ENCODE data around the gene HEMGN. TPM values are rescaled to one million over a fixed set of nuclear protein-coding genes. Genes with fewer than 3 reads are reported as not detected.

The HEMGN gene
- polyA plus RNA-seq, 1 donor: 4.2 TPM

DNA sequence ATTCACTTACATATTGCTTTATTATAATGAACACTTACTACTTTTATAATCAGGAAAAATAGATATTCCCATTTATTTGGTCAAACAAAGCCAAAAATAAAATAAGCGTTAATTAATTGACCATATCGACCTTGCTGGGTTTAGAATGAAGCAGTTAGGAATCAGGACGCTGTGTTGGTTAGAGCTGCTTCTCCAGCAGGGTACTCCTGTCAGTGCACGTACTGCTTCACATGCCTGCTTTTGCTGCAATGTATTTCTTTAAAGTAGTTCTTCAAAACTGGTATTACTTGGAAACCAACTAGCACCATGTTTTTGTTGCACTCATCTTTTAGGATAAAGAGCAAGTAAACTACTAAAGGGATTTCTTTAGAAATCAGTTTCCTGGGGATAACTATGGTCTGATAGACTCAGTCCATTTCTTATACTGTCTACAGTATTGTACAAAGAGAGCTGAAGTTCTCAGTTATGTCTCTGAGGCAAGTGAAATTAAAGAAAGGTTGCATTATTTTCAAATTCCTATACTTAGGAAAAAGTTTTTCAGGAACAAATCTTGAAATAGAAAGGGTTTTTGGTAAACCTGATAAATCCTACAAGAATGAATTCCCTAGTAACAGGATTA lies 8.9 kb downstream of the HEMGN start:
- DNase-seq: no peak

DNA sequence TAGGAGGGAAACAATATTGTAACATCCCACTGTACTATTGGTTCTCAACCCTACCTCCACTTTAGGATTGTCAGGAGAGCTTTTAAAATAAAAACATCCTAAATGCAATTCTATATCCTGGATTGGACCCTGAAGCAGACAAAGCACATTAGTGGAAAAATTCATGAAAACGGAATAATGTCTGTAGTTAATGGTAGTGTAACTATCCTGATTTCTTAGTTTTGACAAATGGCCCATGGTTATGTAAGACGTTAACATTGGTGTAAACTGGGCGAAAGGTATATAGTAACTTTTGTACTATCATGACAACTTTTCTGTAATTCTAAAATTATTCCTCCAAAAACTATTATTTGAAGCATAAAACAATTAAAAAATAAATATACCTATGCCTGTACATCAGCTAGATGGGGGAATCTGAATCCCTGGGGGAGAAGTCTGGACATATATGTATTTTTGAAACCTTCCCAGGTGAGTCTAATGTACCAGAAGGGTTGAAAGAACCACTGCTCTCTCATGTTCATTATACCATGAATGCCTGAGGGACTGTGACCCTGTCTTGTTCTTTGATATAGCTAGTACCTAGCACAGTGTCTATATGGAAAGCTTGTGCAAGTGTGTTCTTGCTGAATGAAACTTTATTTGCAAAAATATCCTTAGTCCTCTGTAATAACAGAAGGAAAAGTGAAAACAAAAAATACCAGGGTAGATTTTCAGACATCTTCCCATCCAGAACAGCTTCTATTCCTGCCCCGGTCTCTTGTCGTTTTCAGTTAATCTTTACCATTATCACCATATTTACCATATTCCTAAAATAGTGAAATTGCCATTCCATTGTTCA lies 12.3 kb downstream of the HEMGN start:
- no peak for DNase-seq

GRCh38 chr9:97924386-97924785 lies 13.6 kb downstream of the HEMGN start:
- DNase-seq: no peak

- DNase-seq: peak; percentile 79
These were observed 14.4 kb downstream of the HEMGN start for GRCh38 chr9:97923529-97924108.

GRCh38 chr9:97921959-97922724 lies 15.8 kb downstream of the HEMGN start, which contains the start of gene TRMO:
TSS of gene TRMO (minus strand) at chr9:97922500. CDS start at chr9:97922493, 7 bp downstream.
- peak; percentile 99 for DNase-seq

- DNase-seq: no peak
These were observed 18.7 kb downstream of the HEMGN start for GRCh38 chr9:97919217-97919813.

DNA sequence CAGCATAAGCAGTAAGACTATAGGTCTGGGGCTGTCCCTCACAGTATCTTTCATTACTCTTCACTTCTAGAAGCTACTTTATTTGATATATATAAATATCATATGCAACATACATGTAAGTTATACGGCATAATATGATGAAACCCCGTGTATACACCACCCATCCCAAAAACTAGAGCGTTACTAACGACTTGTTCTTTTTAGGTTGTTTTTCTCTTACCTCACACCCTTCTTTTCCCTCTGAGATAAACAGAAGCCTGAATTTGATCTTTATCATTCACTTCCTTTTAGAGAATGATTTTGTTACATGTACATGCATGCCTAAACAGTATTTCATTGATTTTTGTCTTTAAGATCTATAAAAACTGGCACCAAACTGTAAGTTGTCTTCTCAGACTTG lies 19.4 kb downstream of the HEMGN start:
- DNase-seq: no peak

GRCh38 chr9:97911970-97912369 lies 26.0 kb downstream of the HEMGN start:
- DNase-seq: no peak

- no peak for DNase-seq
These were observed 26.4 kb downstream of the HEMGN start for GRCh38 chr9:97911528-97911927.

GRCh38 chr9:97910357-97910756 lies 27.6 kb downstream of the HEMGN start:
- DNase-seq: no peak

DNA sequence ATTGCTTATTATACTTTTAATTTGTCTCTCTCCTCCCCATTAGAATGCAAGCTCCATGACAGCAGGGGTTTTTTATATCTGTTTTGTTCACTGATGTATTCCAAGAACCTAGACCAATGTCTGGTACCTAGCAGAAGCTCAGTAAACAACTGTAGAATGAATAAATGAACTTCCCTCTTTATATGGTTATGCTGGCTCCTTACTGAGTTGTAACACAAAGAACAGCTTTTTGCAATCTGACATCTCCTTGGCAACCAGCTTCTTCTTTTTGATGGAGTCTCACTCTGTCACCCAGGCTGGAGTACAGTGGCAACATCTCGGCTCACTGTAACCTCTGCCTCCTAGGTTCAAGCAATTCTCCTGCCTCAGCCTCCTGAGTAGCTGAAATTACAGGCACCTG lies 29.3 kb downstream of the HEMGN start:
- DNase-seq: no peak

DNA sequence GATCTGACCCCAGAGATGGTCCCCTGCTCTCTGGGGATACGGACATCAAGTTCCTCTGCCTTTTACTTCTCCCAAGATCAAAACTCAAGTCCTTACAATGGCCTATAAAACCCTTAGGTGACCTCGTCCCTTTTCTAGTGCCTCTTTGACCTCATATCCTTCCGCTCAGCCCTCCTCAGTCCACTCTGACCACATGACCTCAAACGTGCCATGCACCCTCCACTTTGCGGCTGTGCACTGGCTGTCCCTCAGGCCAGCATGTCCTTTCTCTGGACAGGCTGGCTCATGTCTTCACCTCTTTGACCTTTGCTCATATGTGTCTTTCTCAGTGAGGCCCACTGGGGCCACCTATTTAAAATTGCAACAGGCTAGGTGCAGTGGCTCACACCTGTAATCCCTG lies 30.3 kb downstream of the HEMGN start:
- no peak for DNase-seq

- no peak for DNase-seq
These were observed 30.9 kb downstream of the HEMGN start for GRCh38 chr9:97907046-97907445.

DNA sequence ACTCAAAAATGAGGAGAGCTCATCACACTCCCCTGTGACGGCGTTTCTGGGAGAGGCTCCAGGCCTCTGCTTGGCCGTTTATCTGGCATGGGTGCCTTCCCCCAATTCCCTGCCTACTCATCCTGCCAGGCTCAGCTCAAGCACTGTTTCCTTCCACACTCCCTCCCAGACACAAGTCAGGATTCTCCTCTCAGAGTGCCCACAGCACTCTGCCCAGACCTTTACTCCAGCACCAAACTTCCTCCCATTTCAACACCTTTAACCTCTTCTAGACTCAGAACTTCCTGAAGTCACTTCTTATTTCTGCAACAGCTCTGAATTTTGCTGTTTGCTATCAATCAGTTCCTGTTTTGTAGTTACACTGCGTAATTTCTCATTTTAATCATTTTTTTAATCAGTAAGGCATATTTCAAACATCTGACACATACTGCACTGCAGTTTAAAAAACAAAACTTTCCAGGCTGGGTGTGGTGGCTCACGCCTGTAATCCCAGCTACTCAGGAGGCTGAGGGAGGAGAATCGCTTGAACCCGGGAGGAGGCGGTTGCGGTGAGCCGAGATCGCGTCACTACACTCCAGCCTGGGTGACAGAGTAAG lies 31.6 kb downstream of the HEMGN start:
- DNase-seq: no peak

GRCh38 chr9:97905228-97905627 lies 32.7 kb downstream of the HEMGN start:
- DNase-seq: no peak

GRCh38 chr9:97904725-97905124 lies 33.2 kb downstream of the HEMGN start:
- DNase-seq: no peak

GRCh38 chr9:97903177-97903576 lies 34.8 kb downstream of the HEMGN start:
- DNase-seq: no peak

DNA sequence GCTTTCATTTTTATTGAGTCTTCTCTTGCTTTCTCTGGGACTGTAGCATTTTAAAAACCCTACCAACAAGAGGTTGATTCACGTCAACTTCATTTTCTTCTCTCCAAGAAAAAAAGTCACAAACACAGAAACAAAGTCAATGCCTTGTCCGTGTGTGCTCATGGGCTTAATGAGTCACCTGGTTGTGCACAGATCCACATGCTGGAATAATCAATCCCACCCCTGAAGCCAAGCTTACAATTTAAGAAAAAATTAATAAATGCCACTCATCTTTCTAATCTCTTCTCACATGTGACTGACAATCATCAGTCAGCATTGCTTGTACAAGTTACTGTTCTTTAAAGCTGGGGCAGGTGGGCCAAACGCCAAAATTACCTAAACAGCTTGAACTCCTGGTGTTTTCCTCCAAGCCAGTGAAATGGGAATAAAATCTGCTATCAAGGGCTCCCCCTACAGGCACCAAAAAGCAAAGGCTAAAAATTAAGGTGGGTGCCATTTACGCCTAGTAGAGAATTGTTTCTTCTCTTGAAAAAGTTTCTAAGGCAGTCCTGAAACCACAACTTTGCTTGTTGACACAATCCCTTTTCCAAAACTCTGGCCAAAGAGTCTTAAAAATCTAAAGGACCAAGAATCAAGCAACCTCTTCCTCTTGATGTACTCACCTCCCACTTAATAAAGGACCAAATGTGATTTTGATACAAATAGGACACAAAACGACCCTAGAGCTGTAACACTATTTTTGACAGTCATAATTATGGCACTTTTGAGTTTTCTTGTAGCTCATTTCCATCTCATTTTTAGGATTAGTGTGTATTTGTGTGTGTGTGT lies 37.0 kb downstream of the HEMGN start:
- no peak for DNase-seq

DNA sequence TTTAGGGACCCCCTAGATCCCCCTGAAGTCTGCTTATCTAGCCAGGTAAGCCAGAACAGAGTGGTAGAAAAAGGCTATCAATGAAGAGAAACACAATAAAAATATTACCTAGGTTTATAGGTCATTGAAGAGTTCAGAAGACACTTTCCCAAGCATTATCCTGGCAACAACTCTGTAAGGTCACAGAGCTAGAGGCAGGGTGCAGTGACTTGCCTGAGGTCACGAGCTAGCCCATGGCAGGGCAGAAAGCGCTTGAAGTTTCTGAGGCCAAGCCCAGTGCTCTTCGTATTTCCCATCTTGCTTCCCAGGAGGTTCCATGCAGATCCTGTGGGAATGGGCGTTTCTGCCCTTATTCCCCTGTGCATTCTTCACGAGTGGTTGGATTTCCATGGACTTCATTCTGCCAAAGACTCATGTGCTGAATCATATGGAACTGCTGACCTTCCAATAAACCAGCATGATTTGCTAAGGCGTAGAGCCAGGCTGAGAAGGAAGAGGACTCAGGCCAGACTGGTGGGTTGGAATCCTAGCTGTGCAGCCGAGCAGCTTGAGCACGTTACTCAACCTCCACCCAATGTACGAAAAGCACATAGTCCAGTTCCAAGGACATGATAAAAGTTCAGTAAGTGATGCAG lies 37.8 kb downstream of the HEMGN start:
- no peak for DNase-seq

DNA sequence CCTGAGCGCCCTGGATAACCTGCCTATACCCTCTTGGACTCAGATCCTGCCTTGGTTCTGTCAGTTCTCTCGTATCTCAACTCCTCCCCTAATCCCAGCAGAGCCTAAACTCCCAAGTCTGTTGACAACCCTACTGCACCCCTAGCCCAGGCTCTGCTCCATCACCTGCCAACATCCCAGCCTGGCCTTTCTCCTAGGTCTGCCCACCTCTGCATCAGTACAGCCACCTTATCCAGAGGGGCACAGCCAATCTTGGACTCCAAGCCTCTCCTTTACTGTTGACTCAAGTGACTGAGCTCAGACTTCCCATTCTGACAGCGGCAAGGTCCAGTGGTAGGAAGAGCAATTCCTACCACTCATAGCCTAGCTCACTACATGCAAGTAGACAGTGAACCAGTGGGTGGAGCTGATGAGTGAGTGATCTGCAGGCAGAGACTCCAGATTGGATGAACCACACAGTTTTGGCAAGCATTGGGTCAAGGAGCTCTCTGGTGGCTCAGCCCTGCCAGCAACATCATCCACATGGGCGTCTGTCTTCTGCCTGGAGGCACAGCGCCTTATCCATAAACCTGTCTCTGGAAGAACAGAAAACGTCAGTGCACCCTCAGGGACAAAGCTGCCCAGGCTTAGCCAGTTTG lies 42.2 kb downstream of the HEMGN start:
- DNase-seq: no peak
